ENCODE data around the gene OPRD1.
A peak's percentile ranks its signal among the peaks of the same experiment; 100 is the strongest.

The OPRD1 gene

GRCh38 chr1:28910379-28911115, 98.6 kb downstream of the OPRD1 start:
- DNase-seq (ENCODE audit: low spot score), result no peak

GRCh38 chr1:28913786-28914227, 101.8 kb downstream of the OPRD1 start:
- no peak for DNase-seq (ENCODE audit: low spot score)

GRCh38 chr1:28914228-28915030, 102.5 kb downstream of the OPRD1 start, which contains the start of gene EPB41:
Gene EPB41, plus strand, starts transcription at chr1:28914569. Its CDS starts 72,869 bp downstream, at chr1:28987438.
- peak; percentile 85 for DNase-seq (ENCODE audit: low spot score)

DNA sequence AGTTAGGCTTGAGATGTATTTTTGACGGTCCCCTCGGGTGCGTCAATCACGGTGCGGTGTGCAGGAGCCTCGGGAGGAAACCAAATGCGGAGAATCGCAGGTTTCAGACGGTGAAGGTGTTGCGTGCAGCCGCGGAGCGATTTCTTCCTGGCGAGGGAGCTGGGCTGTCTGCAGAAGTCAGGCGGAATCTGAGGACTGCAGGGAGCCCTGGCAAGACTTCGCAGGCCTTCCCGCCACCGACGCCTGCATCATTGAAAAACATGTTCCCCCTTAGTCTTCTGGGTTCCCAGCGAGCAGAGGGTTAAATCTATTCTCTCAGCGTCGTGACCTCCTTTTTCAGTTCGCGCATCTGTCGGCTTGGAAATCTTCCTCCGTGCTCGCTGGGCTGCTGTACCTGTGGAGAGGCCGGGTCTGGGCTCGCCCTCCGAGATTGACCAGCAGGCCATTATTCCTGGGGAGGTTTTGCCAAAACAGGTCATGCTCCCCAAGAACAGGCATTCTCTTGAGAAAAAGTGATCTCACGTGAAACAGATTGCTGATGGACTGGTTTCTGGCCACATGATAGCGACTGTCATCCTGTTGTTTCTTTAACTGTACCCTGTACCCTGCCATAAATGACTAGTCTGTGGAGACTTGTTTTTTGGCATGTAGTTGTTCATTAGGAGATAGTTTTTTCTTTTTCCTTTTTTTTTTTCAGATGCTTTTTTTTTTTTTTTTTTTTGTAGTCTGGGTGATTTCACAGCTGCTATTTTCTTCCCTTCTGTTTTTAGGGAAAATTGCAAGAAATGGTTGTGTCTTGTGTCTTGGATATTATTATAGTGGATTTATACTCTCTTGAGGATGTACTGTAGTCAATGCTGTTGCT, 103.3 kb downstream of the OPRD1 start:
- DNase-seq (ENCODE audit: low spot score), result no peak

DNA sequence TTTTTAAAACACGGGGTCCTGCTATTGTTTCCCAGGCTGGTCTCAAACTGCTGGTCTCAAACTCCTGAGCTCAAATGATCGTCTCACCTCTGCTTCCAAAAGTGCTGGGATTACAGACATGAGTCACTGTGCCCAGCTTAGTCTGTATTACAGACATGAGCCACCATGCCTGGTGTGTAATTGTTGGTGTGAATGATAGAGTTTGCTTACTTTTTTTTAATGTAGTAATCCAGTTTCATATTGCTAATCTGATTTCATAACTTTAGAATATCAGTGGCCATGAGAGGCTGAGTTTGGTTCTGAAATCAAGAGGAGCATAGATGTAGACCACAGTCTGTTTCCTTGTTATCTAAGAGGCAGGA, 105.8 kb downstream of the OPRD1 start:
- DNase-seq (ENCODE audit: low spot score), result no peak
